B cell (primary cell): ENCODE measurements around the gene MYDGF. TPM values are rescaled to one million over a fixed set of nuclear protein-coding genes. Genes with fewer than 3 reads are reported as not detected.

Experiments used
- ATAC-seq: fragments of 200-7000 bp; cut with Tn5 transposase; one replicate; pipeline ENCODE4 v1.10.0; 2021; ENCODE audit warnings: low read depth, mild to moderate bottlenecking, moderate number of reproducible peaks, moderate library complexity
- CTCF ChIA-PET: fragments of 350-600 bp; sonication (Branson Sonifier 250); formaldehyde crosslinking; loops from one replicate; lab custom pipeline; 2021; ENCODE audit warnings: antibody characterized with exemption, inconsistent platforms; lab: Charles Lee
- POLR2A ChIA-PET: fragments of 350-600 bp; sonication (Branson Sonifier 250); formaldehyde crosslinking; loops from one replicate; lab custom pipeline; 2021; ENCODE audit warnings: antibody characterized with exemption; lab: Charles Lee
- DNase-seq: peaks from one replicate; pipeline ENCODE4 v3.0.0; 2013
- H2AFZ ChIP-seq: 2 replicates; pipeline ENCODE4 v1.6.1; 2012; ENCODE audit warnings: mild to moderate bottlenecking, low read depth, low read length; ENCODE audit not compliant: insufficient read depth, poor library complexity, severe bottlenecking
- H3K27ac ChIP-seq, 2 donors: 1 replicate in 1 of 2; 2 replicates in 1 of 2; pipeline ENCODE4 v1.5.1; 2012 to 2013; ENCODE audit warnings: low read length in 2 of 2, mild to moderate bottlenecking in 2 of 2, moderate library complexity in 1 of 2
- H3K27me3 ChIP-seq, 4 experiments: fragments of 200-600 bp in 1 of 4; sonication (generic) in 1 of 4; replicated peaks in 1 of 4; 1 replicate in 2 of 4; 2 replicates in 2 of 4; pipeline versions ENCODE4 v1.6.1 to v1.7.0; 2013 to 2016; ENCODE audit warnings: low read length in 3 of 4, mild to moderate bottlenecking in 2 of 4, mixed read lengths in 1 of 4, moderate library complexity in 1 of 4; ENCODE audit not compliant: insufficient read depth in 4 of 4, control insufficient read depth in 3 of 4; ENCODE audit errors: control extremely low read depth in 1 of 4
- H3K36me3 ChIP-seq, 2 experiments: replicated peaks in 1 of 2; 1 replicate in 1 of 2; 2 replicates in 1 of 2; pipeline versions ENCODE4 v1.6.1 to v1.7.1; 2013; ENCODE audit warnings: low read length in 1 of 2; ENCODE audit not compliant: insufficient read depth in 2 of 2, control insufficient read depth in 1 of 2; ENCODE audit errors: control extremely low read depth in 1 of 2, extremely low read depth in 1 of 2
- H3K4me1 ChIP-seq, 2 donors: fragments of 200-600 bp in 1 of 2; sonication (generic) in 1 of 2; 1 replicate in 1 of 2; 2 replicates in 1 of 2; pipeline versions ENCODE4 v1.5.1 to v1.6.1; 2013 to 2017; ENCODE audit warnings: low read length in 2 of 2; ENCODE audit not compliant: control insufficient read depth in 2 of 2, insufficient read depth in 2 of 2
- H3K4me2 ChIP-seq: replicated peaks from 2 replicates; pipeline ENCODE3; 2012; ENCODE audit warnings: mild to moderate bottlenecking, low read depth, low read length; ENCODE audit not compliant: poor library complexity, severe bottlenecking
- H3K4me3 ChIP-seq, 5 experiments: fragments of 200-600 bp in 1 of 5; sonication (generic) in 1 of 5; 1 replicate in 3 of 5; 2 replicates in 2 of 5; pipeline versions ENCODE4 v1.5.1 to v1.7.0; 2011 to 2016; ENCODE audit warnings: low read length in 4 of 5, mild to moderate bottlenecking in 4 of 5, low read depth in 2 of 5, control low read depth in 1 of 5, moderate library complexity in 1 of 5; ENCODE audit not compliant: insufficient read depth in 1 of 5; ENCODE audit errors: control extremely low read depth in 1 of 5, extremely low read depth in 1 of 5
- H3K79me2 ChIP-seq: fragments of 200-600 bp; sonication (generic); one replicate; pipeline ENCODE4 v1.6.0; 2016; ENCODE audit warnings: low read length; ENCODE audit not compliant: control insufficient read depth, insufficient read depth
- H3K9ac ChIP-seq: fragments of 200-600 bp; sonication (generic); 2 replicates; pipeline ENCODE4 v1.6.1; 2017; ENCODE audit warnings: mild to moderate bottlenecking, low read length, moderate library complexity
- H3K9me3 ChIP-seq, 3 donors: one replicate each; pipeline versions ENCODE4 v1.6.1 to v1.7.1; 2013; ENCODE audit warnings: low read length in 2 of 3; ENCODE audit not compliant: control insufficient read depth in 2 of 3, insufficient read depth in 1 of 3; ENCODE audit errors: control extremely low read depth in 1 of 3
- H4K20me1 ChIP-seq: 2 replicates; pipeline ENCODE4 v1.6.0; 2012; ENCODE audit warnings: mild to moderate bottlenecking, low read length; ENCODE audit not compliant: insufficient read depth, control insufficient read depth, poor library complexity, severe bottlenecking
- H3K27ac Mint-ChIP-seq: one replicate; pipeline ENCODE4 v1.8.0; 2021; ENCODE audit warnings: mixed read lengths
- H3K27me3 Mint-ChIP-seq: one replicate; pipeline ENCODE4 v1.8.0; 2021; ENCODE audit warnings: mixed read lengths
- H3K4me1 Mint-ChIP-seq: one replicate; pipeline ENCODE4 v1.8.0; 2021; ENCODE audit warnings: mixed read lengths
- H3K4me3 Mint-ChIP-seq: one replicate; pipeline ENCODE4 v1.8.0; 2021; ENCODE audit warnings: mixed read lengths
- H3K9me3 Mint-ChIP-seq: one replicate; pipeline ENCODE4 v1.8.0; 2022; ENCODE audit warnings: mixed read lengths; ENCODE audit not compliant: insufficient read depth
- CTCF ChIP-seq: fragments of 200-600 bp; IDR thresholded peaks from one replicate; pipeline ENCODE4 v1.8.0; 2022; ENCODE audit warnings: antibody characterized with exemption, mild to moderate bottlenecking
- EZH2 ChIP-seq: IDR thresholded peaks from 2 replicates; pipeline ENCODE4 v1.6.1; 2012; ENCODE audit warnings: borderline replicate concordance, low read depth, mild to moderate bottlenecking, moderate library complexity, low read length; ENCODE audit not compliant: insufficient read depth, poor library complexity, severe bottlenecking
- WGBS: methylation state at CpG from one replicate; pipeline ENCODE4 v1.1.5; 2013; ENCODE audit warnings: missing lambda C conversion rate; ENCODE audit not compliant: insufficient coverage; 5-methylcytosine and 5-hydroxymethylcytosine counted together
- intact Hi-C: fragments of 100-400 bp; cut with micrococcal nuclease; formaldehyde crosslinking; loops from one replicate; pipeline ENCODE4 v1.10.0; 2022
- polyA plus RNA-seq: library from polyadenylated mRNA; depleted of rRNA; stranded (reverse); fragments of >200 nt; gene quantifications from 2 replicates; pipeline ENCODE4 v1.2.3, GENCODE V29; 2012
- total RNA-seq, 2 donors: library from RNA; stranded (reverse); fragments of 120-200 nt in 1 of 2; gene quantifications; 1 replicate in 1 of 2; 2 replicates in 1 of 2; pipeline versions ENCODE4 v1.2.3 to v1.2.4, GENCODE V29; 2013 to 2022

The MYDGF gene
- total and polyA plus RNA-seq, 2 donors (not counting 1 experiment from before 2014, with no cell fraction given), result 21.2 to 42.3 TPM

- no peak for ATAC-seq
- POLR2A ChIA-PET, result no interaction called here
- H3K9me3 Mint-ChIP-seq, result no peaks in the 10 kb centered on the region
- DNase-seq, result no peak
- Histone ChIP-seq H3K27me3 (no peaks in the 10 kb centered on the region), H3K4me2 (no peak overlapping the region), H3K79me2 (no peaks in the 10 kb centered on the region), H4K20me1 (no peaks in the 10 kb centered on the region), H3K4me1 (peaks cover 10 to 14% of the 10 kb centered on the region in 2 donors), H3K27ac (no peak overlapping the region), H3K9me3 (peaks cover 0 to 5% (median 0%) of the 10 kb centered on the region in 3 donors), H3K9ac (no peak overlapping the region), H3K4me3 (no peak overlapping the region), H2AFZ (no peak overlapping the region), H3K36me3 (peaks cover 0 to 15% of the 10 kb centered on the region in 2 experiments)
- intact Hi-C loops, result no loop called here
- H3K27ac Mint-ChIP-seq, result no peak overlapping the region
- no peak overlapping the region for H3K4me3 Mint-ChIP-seq
- peaks cover 13% of the 10 kb centered on the region for H3K4me1 Mint-ChIP-seq
- 91% methylated on average over 4 of the region's 4 CpGs for WGBS
- H3K27me3 Mint-ChIP-seq, result no peaks in the 10 kb centered on the region
- TF ChIP-seq CTCF (no peak), EZH2 (no peak)
- CTCF ChIA-PET, result interaction anchor here (0.5 kb wide), 1 partner anchor 104 kb away, joined by 3 read pairs; no protein-coding TSS in a partner anchor
Measured at GRCh38 chr19:4673726-4674125, 3.6 kb upstream of the MYDGF start.

GRCh38 chr19:4673216-4673615 lies 3.1 kb upstream of the MYDGF start:
- POLR2A ChIA-PET, result no interaction called here
- H3K4me1 ChIP-seq, result peaks cover 10 to 14% of the 10 kb centered on the region in 2 donors
- CTCF ChIA-PET, result no interaction called here
- no peaks in the 10 kb centered on the region for H3K27me3 Mint-ChIP-seq
- H3K9me3 ChIP-seq, result peaks cover 0 to 5% (median 0%) of the 10 kb centered on the region in 3 donors
- no peak overlapping the region for H2AFZ ChIP-seq
- no peak overlapping the region for H3K4me3 ChIP-seq
- no peak for ATAC-seq
- H3K27ac Mint-ChIP-seq, result no peak overlapping the region
- no peak overlapping the region for H3K4me3 Mint-ChIP-seq
- intact Hi-C loops, result no loop called here
- H3K9ac ChIP-seq, result no peak overlapping the region
- DNase-seq, result no peak
- H4K20me1 ChIP-seq, result no peaks in the 10 kb centered on the region
- no peaks in the 10 kb centered on the region for H3K27me3 ChIP-seq
- no peak for TF ChIP-seq EZH2
- TF ChIP-seq CTCF, result no peak
- no peaks in the 10 kb centered on the region for H3K9me3 Mint-ChIP-seq
- no peaks in the 10 kb centered on the region for H3K79me2 ChIP-seq
- no peak overlapping the region for H3K4me2 ChIP-seq
- no peak overlapping the region for H3K27ac ChIP-seq
- peaks cover 16% of the 10 kb centered on the region for H3K4me1 Mint-ChIP-seq
- peaks cover 0 to 13% of the 10 kb centered on the region in 2 experiments for H3K36me3 ChIP-seq
- no CpG with 5 or more reads among the region's 4 CpGs for WGBS
